Inferior parietal cortex (tissue), 1 donor: Measurements from ENCODE around the gene RNF130.

Experiments
- DNase-seq: peaks from one replicate; pipeline ENCODE4 v3.0.0-alpha.2; 2016; ENCODE audit errors: extremely low spot score

The RNF130 gene, protein sequence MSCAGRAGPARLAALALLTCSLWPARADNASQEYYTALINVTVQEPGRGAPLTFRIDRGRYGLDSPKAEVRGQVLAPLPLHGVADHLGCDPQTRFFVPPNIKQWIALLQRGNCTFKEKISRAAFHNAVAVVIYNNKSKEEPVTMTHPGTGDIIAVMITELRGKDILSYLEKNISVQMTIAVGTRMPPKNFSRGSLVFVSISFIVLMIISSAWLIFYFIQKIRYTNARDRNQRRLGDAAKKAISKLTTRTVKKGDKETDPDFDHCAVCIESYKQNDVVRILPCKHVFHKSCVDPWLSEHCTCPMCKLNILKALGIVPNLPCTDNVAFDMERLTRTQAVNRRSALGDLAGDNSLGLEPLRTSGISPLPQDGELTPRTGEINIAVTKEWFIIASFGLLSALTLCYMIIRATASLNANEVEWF

DNA sequence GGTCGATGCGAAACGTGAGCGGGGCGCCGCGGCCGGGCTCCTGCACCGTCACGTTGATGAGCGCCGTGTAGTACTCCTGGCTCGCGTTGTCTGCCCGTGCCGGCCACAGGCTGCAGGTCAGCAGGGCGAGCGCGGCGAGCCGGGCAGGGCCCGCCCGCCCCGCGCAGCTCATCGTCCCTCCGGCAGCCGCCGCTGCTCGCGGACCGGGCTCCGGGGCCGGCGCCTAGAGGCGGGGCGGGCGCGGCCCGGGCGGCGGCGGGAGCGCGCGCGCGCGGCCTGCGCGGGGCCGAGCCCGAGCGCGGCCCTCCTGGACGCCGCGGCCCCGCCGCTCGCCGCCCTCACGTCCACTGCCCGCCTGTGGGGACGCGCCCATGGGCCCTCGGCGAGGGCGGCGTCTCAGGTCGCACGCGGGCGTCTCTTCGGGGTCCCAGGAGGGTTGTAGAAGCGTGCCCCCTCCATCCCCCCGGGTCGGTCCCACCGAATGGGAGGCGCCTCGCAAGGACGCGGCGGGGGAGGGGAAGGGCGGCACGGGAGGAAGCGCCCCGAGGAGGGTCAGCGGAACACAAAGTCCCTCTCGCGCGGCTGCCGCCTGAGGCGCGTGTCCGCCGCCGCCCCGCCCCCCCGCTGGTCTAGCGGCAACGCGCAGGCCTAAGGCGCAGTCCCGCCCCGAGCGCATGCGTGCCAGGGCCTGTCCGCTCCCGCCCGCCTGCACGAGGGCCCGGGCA, at the start of gene RNF130:
Gene RNF130, minus strand, starts transcription at position 229 of the 725 bp plus-strand sequence. Its CDS starts 57 bp downstream, at position 172.
- peak; percentile 86 for DNase-seq

GRCh38 chr5:180120237-180121101, 48.9 kb upstream of the RNF130 start:
- DNase-seq, result no peak

DNA sequence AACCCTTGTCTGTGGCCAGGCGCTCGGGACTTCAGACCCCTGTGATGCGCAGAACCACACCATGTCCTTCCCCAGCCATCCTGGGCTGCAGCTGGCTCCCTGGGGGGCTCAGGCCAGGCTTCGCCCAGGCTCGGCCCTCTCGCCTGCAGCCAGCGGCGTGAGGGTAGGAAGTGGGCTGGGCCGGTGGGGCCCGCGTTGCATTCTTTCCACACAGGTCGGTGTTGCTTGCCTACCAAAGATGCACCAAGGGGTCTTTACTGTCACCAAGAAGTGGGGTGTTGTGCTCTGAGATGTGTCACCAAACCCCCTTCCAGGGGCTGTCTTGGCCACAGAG, 48.3 kb upstream of the RNF130 start:
- no peak for DNase-seq

DNA sequence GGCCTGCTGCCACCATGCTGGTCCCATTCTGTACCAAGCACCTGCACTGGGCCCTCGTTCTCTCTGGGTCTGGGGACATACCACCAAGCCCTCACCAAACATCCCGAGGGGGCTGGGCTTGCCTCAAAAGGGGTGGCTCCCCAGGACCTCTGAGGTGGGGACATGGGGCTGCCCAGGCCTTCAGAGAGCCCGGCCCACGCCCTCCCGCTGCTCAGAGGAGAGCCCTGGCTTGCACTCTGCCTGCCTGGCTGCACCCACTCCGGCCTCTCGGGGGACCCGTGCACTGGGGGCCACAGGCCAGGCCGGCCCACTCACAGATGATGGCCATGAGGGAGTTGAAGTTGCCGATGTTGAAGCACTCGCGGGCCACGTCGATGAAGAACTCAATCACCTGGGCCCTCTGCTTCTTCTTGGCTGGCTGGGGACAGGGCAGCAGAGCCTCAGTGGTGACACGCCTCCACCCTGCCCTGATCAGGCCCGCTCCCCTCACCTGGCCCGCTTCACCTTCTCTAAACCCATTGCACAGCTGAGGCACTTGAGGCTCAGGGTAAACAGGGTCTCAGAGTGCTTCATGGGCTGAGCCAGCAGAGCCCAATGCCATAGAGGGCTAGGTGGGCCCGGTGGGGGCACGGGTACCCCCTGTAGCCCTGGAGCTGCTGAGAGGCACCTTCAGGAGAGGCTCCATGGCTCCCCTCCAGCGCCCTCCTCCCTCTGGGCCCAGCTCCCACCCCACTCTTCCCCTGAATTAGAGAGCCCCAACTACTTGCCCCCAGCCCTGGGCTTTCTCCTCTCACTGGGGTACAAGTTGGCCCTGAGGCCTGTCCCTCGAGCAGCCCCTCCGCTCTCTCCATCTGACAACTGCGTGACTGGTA, 47.7 kb upstream of the RNF130 start:
- no peak for DNase-seq

DNA sequence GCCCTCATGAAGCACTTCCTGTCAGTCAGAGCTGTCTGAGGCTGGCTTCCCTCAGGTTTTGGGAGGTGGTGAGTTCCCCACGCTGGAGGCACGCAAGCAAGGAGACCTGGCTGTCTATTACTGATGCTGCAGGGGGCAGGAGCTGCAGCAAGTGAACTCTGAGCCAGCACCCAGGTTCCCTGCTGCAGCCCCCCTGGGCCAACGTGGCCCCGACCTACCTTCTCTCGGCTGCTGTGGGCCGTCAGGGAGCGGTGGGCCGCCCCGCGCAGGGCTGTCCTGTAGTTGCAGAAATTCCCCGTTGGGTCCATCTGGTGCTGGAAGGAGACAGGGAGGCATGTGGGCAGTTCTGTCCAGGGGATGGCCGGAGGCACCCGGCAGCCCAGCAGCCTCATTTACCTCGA, 46.8 kb upstream of the RNF130 start:
- no peak for DNase-seq

GRCh38 chr5:180117000-180117725, 45.6 kb upstream of the RNF130 start:
- DNase-seq, result no peak

- no peak for DNase-seq
Measured at GRCh38 chr5:180116077-180116999, 44.8 kb upstream of the RNF130 start.

DNA sequence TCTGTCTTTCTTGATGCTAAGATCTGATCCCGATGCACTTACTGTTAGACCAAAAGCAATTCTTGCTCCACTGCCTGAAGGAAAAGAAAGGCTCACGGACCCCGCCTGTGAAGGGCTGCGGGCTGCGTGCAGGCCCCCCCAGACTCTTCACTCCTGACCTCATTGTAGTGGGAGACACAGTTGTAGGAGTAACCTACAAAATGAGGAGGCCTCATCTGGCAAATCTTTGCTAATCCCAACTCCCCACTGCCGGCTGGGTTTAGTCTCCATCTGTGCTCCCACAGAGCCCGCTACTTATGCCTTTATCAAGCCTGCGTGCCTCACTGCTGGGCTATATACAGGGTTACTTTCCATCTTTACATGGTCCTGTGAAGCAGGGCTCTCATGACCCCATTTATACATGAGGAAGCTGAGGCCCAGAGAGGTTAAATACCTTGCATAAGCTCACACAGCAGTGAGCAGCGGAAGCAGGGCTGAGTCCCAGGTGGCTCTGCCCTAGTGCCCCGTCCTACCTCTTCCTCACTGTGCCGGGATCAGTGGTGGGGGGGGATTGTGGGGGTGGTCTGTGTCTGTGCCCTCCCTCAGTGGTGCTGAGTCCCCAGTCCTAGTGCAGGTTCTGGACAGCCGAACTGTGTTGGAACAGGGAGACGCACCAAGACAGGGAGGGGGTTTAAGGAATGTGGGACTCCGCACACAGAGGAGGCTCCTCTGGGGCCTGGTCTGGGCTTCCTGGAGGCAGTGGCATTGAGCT, 43.9 kb upstream of the RNF130 start:
- DNase-seq, result no peak

GRCh38 chr5:180114304-180115003, 42.9 kb upstream of the RNF130 start:
- DNase-seq, result no peak

- DNase-seq, result no peak
Measured at GRCh38 chr5:180113660-180114303, 42.2 kb upstream of the RNF130 start.

- DNase-seq, result no peak
Measured at GRCh38 chr5:180112181-180112861, 40.8 kb upstream of the RNF130 start.

DNA sequence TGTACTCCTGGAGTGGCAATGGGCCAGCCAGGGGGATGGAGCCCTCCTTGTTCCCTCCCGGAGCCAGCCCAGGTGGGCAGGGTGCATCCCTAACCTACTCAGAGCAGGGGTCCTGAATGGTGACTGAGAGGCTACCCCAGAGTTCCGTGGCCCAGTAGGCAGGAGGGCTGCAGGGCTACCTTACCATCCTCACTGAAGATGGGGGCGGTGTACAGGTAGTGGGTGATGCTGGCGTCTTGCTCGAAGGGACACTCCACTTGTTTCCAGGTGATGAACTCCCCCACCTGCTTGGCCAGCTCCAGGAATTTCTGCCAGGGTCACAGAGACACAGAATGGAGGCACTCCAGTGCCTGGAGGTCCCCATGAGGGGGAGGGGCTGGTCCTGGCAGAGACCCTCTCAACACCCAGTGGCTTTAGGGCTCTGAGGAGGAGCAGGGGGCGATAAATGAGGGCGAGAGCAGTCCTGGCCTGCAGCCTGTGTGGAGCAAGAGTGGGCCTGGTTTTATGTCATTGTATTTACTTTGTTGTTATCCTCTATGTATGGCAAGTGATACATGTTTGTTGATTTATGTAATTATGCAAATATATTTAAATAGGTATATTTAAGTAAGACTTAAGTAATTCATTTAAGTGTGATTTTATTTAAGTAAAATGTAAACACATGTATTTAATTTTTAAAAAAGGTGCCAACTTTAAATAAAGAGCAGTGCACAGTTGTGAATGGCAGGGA, 39.9 kb upstream of the RNF130 start:
- no peak for DNase-seq

GRCh38 chr5:180109920-180110319, 38.4 kb upstream of the RNF130 start:
- no peak for DNase-seq

DNA sequence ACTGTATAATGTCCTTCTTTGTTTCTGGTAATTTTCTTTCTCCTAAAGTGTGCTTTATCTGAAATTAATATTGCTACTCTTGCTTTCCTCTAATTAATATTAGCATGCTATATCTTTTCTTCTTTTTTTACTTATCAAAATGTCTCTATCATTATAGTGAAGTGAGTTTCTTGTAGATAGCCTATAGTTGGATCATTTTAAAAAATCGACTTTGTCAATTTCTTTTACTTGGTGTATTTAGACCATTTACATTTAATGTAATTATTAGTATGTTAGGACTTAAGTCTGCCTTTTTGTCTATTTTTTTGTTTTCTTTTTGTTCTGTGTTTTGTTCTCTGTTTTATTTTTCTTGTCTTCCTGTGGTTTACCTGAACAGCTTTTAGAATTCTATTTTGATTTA, 35.4 kb upstream of the RNF130 start:
- no peak for DNase-seq

DNA sequence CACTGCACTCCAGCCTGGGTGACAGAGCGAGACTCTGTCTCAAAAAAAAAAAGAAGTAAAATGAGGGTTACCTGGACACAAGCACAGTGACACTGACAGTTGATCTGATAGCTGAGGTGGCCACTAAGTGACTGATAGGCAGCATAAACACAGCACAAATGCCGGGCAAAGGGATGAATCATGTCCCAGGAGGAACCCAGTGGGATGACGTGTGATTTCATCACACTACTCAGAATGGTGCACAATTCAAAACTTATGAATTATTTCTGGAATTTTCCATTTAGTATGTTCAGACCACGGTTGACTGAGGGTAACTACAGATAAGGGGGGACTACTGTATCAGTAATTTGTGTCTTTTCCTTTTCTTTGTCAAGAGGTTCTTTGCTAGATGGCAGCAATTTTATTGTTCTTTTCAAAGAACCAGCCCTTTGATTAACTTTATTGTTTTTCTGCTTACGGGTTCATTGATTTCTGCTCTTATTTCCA, 34.3 kb upstream of the RNF130 start:
- no peak for DNase-seq

DNA sequence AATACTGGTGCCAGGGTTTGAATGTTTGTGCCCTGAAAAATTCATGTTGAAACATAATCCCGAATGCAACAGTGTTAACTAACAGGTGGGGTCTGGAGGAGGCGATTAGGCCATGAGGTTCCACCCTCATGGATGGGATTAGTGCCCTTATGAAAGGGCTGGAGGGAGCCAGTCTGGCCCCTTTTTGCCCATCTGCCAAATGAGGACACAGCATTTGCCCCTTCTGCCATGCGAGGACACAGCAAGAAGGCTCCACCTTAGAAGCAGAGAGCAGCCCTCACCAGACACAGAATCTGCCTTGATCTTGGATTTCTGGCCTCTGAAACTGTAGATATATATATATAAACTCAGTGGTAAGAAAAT, 32.6 kb upstream of the RNF130 start:
- DNase-seq, result no peak
